Neural cell (in vitro differentiated cells): ENCODE results near the gene AGBL4.

Experiments
- EP300 ChIP-seq: fragments of 450-650 bp; conservative IDR thresholded peaks from 2 replicates; pipeline ENCODE4 v1.6.1; 2014; ENCODE audit warnings: antibody characterized with exemption, mild to moderate bottlenecking, moderate library complexity; ENCODE audit not compliant: poor library complexity, severe bottlenecking
- MXI1 ChIP-seq: fragments of 450-650 bp; conservative IDR thresholded peaks from 2 replicates; pipeline ENCODE4 v1.6.1; 2014; ENCODE audit warnings: antibody characterized with exemption, mild to moderate bottlenecking; ENCODE audit not compliant: poor library complexity, severe bottlenecking
- POLR2AphosphoS5 ChIP-seq: IDR thresholded peaks from 2 replicates; pipeline ENCODE4 v1.6.1; 2012
- SMC3 ChIP-seq: fragments of 450-650 bp; conservative IDR thresholded peaks from 2 replicates; pipeline ENCODE4 v1.6.1; 2014; ENCODE audit warnings: antibody characterized with exemption, mild to moderate bottlenecking, moderate library complexity; ENCODE audit not compliant: poor library complexity
- TF ChIP-seq, protein P1 (sequence below): fragments of 450-650 bp; IDR thresholded peaks from 2 replicates; pipeline ENCODE4 v1.5.1; 2014; ENCODE audit warnings: antibody characterized with exemption, mild to moderate bottlenecking, moderate library complexity; ENCODE audit not compliant: poor library complexity, severe bottlenecking

DNA sequence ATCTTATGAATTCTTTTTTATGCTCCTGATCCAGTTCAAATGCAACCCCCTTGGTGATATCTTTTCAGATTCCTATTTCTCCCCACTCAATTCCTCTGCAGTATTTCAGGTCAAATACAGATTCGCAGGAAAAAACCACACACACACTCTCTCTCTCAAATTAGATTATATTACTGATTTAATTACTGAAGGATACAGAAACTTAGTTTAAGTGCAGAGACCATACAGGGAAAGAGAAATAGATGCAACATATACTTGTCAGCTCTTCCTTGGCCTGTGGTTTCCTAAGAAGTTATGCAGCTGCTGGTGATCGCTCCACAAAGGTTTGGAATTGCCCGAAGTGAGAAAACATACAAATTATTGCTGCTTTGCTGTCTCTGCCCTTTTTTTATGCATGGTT lies 400.9 kb downstream of the AGBL4 start:
- TF ChIP-seq EP300 (no peak), SMC3 (no peak), MXI1 (no peak), POLR2AphosphoS5 (no peak)
- TF ChIP-seq, protein P1, sequence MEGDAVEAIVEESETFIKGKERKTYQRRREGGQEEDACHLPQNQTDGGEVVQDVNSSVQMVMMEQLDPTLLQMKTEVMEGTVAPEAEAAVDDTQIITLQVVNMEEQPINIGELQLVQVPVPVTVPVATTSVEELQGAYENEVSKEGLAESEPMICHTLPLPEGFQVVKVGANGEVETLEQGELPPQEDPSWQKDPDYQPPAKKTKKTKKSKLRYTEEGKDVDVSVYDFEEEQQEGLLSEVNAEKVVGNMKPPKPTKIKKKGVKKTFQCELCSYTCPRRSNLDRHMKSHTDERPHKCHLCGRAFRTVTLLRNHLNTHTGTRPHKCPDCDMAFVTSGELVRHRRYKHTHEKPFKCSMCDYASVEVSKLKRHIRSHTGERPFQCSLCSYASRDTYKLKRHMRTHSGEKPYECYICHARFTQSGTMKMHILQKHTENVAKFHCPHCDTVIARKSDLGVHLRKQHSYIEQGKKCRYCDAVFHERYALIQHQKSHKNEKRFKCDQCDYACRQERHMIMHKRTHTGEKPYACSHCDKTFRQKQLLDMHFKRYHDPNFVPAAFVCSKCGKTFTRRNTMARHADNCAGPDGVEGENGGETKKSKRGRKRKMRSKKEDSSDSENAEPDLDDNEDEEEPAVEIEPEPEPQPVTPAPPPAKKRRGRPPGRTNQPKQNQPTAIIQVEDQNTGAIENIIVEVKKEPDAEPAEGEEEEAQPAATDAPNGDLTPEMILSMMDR = no peak
